Effector memory CD8-positive, alpha-beta T cell (primary cell): ENCODE data around the gene CKB.
A peak's percentile ranks its signal among the peaks of the same experiment; 100 is the strongest.

Source experiments
- ATAC-seq: fragments of 150-1000 bp; cut with Tn5 transposase; replicated peaks from 2 replicates; pipeline ENCODE4 v1.10.0; 2021; ENCODE audit warnings: mild to moderate bottlenecking, moderate library complexity
- DNase-seq, 3 experiments: peaks; one replicate each; pipeline ENCODE4 v3.0.0; 2021
- H3K27ac Mint-ChIP-seq, 2 donors: one replicate each; pipeline ENCODE4 v1.8.0; 2022; ENCODE audit warnings: mild to moderate bottlenecking in 2 of 2, mixed read lengths in 2 of 2, moderate library complexity in 2 of 2
- H3K27me3 Mint-ChIP-seq, 2 donors: one replicate each; pipeline ENCODE4 v1.8.0; 2022; ENCODE audit warnings: mixed read lengths in 2 of 2
- H3K36me3 Mint-ChIP-seq: one replicate; pipeline ENCODE4 v1.8.0; 2022; ENCODE audit warnings: mild to moderate bottlenecking, moderate library complexity, mixed read lengths; ENCODE audit not compliant: insufficient read depth
- H3K4me1 Mint-ChIP-seq, 2 donors: one replicate each; pipeline ENCODE4 v1.8.0; 2022; ENCODE audit warnings: low read depth in 2 of 2, mixed read lengths in 2 of 2
- H3K4me3 Mint-ChIP-seq, 2 donors: one replicate each; pipeline ENCODE4 v1.8.0; 2022; ENCODE audit warnings: mild to moderate bottlenecking in 2 of 2, mixed read lengths in 2 of 2, moderate library complexity in 2 of 2
- H3K9me3 Mint-ChIP-seq, 2 donors: one replicate each; pipeline ENCODE4 v1.8.0; 2022; ENCODE audit warnings: mixed read lengths in 2 of 2
- total RNA-seq, 9 experiments: gene quantifications; one replicate each; lab custom pipeline; 2026; lab: John Stamatoyannopoulos, UW

CKB gene
- 0.51 to 22.0 (median 3.1) reads per million in 9 experiments for total RNA-seq

DNA sequence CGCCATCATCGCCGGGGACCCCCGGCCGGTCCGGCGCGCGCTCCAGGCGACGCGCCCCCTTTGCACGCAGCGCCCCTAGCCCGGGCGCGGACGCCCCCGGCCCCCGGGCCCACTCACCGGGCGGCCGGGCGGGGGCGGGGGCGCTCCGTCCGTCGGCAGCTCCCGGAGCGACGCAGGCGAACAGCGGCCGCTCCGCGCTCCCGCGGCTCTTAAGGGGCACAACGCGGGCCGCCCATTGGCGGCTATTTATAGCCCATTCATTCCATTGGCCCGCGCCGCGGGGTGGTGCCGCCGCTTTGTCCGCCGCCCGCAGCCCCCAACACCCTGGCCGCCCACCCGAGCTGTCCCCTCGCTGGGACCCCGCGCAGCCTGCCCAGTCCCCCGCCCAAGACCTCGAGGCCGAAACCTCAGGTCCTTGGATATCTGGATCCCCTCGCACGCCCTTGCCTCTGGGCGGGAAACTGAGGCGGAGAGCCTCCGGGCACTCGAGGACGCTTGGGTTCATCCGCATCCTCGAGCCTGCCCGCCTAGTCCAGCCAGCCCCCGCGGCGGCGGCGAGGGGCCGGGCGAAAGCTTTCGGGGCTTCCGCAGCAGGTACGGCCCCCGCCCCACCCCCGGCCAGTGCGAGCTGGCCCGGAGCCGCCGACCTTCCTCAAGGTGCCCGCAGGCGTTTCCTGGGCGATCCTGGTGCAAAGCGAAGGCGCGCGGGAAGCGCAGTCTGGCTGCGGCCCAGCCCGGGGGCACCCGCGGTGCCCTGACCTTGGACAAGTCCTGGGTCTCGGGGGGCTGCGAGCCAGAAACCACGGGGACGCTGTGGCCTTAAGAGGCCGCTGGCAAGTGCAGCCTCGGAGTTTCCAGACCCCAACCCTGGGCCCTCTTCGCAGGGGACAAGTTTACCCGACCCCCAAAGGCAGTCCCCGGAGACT lies at the start of gene CKB:
TSS of gene CKB (minus strand) at position 182 of the 926 bp plus-strand sequence. CDS start 337 bp downstream, outside the sequence.
- H3K27ac Mint-ChIP-seq, result no peak within 1 kb of the TSS
- H3K4me3 Mint-ChIP-seq, result peak within 1 kb of the TSS; percentile 44 to 65
- no peak for DNase-seq
- H3K4me1 Mint-ChIP-seq, result peaks cover 0 to 21% of the 10 kb centered on the region in 2 donors
- no peak for ATAC-seq
- no peaks in the 10 kb centered on the region for H3K36me3 Mint-ChIP-seq
- H3K9me3 Mint-ChIP-seq, result no peaks in the 10 kb centered on the region
- H3K27me3 Mint-ChIP-seq, result no peaks in the 10 kb centered on the region

DNA sequence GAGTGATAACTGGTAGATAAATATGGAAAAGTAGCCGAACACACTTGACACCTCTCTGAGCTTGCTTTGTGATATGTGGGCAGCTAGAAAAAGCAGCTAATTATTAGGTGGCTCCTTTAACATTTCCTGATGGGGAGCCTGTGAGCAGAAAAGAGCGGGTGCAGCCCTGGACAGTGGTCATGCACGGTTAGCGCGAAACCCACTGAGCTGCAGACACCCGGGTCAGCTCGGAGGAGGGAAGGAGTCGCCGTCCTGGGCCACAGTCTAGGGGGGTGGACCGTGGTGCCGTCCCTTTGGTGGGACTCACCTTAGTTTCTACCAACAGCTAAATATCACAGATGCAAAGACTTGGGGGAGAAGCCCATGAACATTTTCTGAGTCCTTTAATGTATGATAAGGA lies 46.8 kb upstream of the CKB start:
- H3K9me3 Mint-ChIP-seq, result no peaks in the 10 kb centered on the region

DNA sequence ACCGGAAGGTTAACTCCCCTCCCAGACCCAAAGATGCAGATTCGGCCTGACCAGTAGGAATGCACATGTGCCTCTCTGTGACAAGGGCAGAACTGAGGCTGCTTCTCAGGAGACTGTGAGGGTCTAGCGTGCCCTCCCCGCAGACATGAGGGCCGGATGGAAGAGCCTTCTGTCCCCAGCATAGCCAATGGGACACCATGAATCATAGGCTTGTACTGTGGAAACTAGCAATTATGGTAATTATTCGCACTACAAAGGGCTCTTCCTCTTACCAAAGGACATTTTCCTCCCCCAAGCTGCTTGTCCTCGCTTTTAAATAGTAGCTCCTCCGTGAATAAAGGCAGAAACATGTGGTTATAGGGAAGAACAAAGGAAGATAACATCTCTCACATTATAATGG lies 46.3 kb upstream of the CKB start:
- no peak overlapping the region for H3K27ac Mint-ChIP-seq
- no peak for ATAC-seq
- peaks cover 27% of the 10 kb centered on the region for H3K36me3 Mint-ChIP-seq
- DNase-seq, result no peak
- H3K4me3 Mint-ChIP-seq, result no peak overlapping the region
- H3K27me3 Mint-ChIP-seq, result no peaks in the 10 kb centered on the region
- peaks cover 5 to 8% of the 10 kb centered on the region in 2 donors for H3K4me1 Mint-ChIP-seq
- no peaks in the 10 kb centered on the region for H3K9me3 Mint-ChIP-seq

More for the DNA sequence above, 46.8 kb upstream of the CKB start:
- peaks cover 5 to 8% of the 10 kb centered on the region in 2 donors for H3K4me1 Mint-ChIP-seq
- H3K4me3 Mint-ChIP-seq, result no peak overlapping the region
- H3K27ac Mint-ChIP-seq, result no peak overlapping the region
- peaks cover 31% of the 10 kb centered on the region for H3K36me3 Mint-ChIP-seq
- DNase-seq, result no peak
- H3K27me3 Mint-ChIP-seq, result no peaks in the 10 kb centered on the region
- no peak for ATAC-seq

DNA sequence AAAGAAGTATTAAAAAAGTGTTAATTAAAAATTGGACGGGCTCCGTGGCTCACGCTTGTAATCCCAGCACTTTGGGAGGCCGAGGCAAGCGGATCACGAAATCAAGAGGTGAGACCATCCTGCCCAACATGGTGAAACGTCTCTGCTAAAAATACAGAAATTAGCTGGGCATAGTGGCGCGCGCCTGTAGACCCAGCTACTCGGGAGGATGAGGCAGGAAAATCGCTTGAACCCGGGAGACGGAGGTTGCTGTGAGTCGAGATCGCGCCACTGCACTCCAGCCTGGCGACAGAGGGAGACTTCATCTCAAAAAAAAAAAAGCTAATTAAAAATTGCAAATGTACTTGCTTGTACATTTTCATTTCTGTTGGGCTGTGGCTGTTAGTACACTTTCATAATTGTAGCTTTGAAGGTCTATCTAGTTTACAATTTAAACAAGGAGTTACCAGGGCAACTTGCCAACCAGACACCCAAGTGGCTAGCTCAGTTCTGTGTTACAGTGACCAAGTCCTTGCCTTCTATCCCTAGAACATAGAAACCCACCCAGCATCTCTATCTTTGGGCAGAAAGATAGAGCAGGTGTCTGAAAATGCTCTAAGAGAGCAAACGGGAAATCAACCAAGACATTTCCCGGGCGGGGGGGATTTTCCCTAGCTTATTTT lies 41.3 kb upstream of the CKB start:
- Mint-ChIP-seq H3K27me3 (no peaks in the 10 kb centered on the region), H3K4me3 (peak overlapping the region; percentile 95 to 98), H3K9me3 (no peaks in the 10 kb centered on the region), H3K36me3 (peaks cover 35% of the 10 kb centered on the region), H3K4me1 (peaks cover 36 to 37% of the 10 kb centered on the region in 2 donors), H3K27ac (peak overlapping the region in 1 of 2 donors; percentile 94)
- no peak for DNase-seq
- ATAC-seq, result no peak

DNA sequence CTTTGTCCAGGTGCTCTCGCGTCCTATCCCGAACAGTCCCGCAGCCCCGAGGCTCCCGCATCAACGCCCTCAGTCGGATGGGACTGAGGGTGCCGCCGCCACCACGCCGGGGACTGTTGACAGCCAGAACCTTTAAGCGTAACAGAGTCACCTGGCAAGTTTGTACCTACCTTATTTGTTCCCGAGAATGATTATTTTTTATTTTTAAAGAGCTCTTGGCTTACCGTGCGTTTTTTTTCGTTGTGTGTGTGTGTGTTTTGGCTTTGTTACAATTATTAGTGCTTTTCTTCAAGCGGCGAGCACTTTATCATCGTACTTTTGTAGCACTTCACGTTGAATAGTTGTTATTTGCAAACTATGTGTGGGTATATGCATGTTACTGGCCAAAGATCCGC lies 40.6 kb upstream of the CKB start:
- peak; percentile 12 for ATAC-seq
- H3K4me1 Mint-ChIP-seq, result peaks cover 37 to 39% of the 10 kb centered on the region in 2 donors
- peak overlapping the region; percentile 94 for H3K27ac Mint-ChIP-seq
- peak overlapping the region; percentile 95 to 98 for H3K4me3 Mint-ChIP-seq
- H3K27me3 Mint-ChIP-seq, result no peaks in the 10 kb centered on the region
- peaks cover 43% of the 10 kb centered on the region for H3K36me3 Mint-ChIP-seq
- no peaks in the 10 kb centered on the region for H3K9me3 Mint-ChIP-seq
- DNase-seq, result no peak

DNA sequence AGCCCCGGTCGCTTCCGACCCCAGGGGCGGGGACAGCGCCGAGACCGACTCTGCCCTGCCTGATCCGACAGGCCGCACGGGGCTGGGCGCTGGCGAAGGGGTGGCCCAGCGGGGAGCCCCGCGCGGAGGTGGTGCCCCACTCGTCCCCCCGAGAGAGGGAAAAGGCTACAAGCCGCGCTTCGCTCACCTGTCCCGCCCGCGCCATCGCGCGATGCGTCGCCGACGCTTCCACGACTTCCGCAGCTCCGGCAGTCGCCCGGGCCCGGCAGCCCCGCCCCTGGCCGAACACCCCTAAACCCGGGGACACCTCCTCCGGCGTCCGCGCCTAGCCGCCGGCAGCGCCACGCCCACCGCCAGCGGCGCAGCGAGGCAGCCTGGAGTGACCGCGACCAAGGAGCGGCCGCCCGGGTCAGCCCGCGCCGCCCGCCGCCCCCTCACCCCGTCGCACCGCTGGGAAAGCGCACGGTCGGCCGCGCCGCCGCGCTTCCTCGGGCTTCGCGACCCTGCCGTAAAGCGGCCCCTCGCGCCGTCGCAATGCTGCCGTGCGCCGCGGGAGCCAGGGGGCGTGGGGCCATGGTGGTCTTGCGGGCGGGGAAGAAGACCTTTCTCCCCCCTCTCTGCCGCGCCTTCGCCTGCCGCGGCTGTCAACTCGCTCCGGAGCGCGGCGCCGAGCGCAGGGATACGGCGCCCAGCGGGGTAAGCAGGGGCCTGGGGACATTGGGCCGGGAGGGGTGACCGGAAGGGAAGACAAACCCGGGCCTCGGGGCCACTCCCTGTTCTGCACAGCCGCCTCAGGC lies 40.0 kb upstream of the CKB start, which contains the start of the genes BAG5 and COA8:
TSS of gene BAG5 (minus strand) at position 229 of the 797 bp plus-strand sequence. CDS start 1,493 bp downstream, outside the sequence.
TSS of gene COA8 (plus strand) at position 532 of the 797 bp plus-strand sequence. CDS start at position 574, 42 bp downstream.
- Mint-ChIP-seq H3K27me3 (no peaks in the 10 kb centered on the region), H3K27ac (peak within 1 kb of the TSS; percentile 94), H3K4me1 (peaks cover 37 to 38% of the 10 kb centered on the region in 2 donors), H3K9me3 (no peaks in the 10 kb centered on the region), H3K36me3 (peaks cover 48% of the 10 kb centered on the region), H3K4me3 (peak within 1 kb of the TSS; percentile 95 to 98)
- ATAC-seq, result peak; percentile 84
- DNase-seq, result peak; percentile 79 to 86 (median 83)

DNA sequence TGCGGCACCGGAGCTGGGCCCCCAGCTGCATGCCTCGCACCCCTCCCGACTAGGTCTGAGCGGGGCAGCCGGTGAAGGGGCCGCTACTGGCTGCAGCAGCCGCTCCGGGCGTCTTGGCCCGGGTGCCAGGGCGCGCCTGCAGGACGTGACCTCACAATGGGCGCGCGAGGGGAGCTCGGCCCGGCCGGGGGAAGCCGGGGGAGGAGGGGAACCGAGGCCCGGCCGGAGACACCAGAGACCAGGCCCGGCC lies 39.5 kb upstream of the CKB start:
- ATAC-seq (no peak), DNase-seq (no peak)
- Mint-ChIP-seq H3K4me3 (peak overlapping the region; percentile 95 to 98), H3K27ac (peak overlapping the region; percentile 94), H3K27me3 (no peaks in the 10 kb centered on the region), H3K36me3 (peaks cover 51% of the 10 kb centered on the region), H3K9me3 (no peaks in the 10 kb centered on the region), H3K4me1 (peaks cover 38 to 42% of the 10 kb centered on the region in 2 donors)

DNA sequence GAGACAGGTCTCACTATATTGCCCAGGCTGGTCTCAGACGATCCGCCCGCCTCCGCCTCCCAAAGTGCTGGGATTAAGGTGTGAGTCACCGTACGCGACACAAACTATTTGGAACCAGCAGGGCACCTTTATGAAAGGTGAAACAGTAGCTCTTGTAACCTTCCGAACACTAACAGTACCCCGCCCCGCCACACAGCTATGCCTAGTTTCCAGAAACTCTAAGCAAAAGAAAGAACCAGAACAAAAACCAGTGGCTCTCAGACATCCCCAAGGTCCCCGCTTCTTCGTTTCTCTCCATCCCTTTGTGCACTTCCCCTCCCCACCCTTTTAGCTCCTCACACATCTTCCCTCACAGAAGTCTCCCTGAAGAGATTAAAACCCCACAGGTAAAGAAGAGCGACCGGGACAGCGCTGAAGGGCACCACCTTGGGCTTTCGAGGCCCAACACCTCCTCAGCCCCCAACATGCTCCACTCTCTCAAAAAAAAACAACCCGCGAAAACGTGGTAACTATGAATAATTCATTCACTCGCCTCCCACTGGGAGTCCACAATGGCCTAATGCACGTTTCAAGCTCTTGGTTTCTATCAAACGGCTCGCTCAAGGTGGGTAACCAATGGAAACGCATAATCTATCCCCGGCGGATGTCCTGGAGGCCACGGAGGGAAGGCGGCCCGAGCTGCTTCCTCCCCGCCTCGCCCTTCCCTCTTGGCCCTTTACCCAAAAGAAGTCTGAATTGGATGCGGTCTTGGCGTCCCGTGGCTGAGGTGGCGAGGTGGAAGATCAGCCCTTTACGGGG lies 39.0 kb upstream of the CKB start:
- Mint-ChIP-seq H3K27me3 (no peaks in the 10 kb centered on the region), H3K9me3 (no peaks in the 10 kb centered on the region), H3K27ac (peak overlapping the region; percentile 94), H3K4me1 (peaks cover 38 to 44% of the 10 kb centered on the region in 2 donors), H3K36me3 (peaks cover 55% of the 10 kb centered on the region), H3K4me3 (peak overlapping the region; percentile 95 to 98)
- ATAC-seq (peak; percentile 34), DNase-seq (peak in 2 of 3 experiments; percentile 24 to 33)

DNA sequence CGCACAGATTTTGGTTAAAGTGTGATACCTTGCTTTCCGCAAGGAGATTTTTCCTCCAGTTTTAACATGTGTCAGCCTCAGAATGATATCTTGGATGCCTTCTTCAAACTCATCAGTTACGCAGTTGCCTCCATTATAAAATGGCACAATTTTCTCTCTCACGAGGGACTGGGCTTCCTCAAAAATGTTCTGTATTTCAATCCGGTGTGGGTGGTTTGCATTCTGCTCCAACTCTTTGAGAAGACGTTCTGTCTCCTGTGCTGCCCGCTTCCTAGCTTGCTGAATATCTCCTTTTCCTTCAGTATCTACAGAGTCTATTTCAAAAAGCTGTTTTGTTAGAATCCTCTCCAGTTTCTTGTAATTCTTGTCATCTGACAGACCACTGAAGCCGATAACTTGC lies 38.1 kb upstream of the CKB start:
- no peaks in the 10 kb centered on the region for H3K27me3 Mint-ChIP-seq
- DNase-seq (no peak), ATAC-seq (no peak)
- peak overlapping the region; percentile 94 for H3K27ac Mint-ChIP-seq
- peaks cover 40 to 44% of the 10 kb centered on the region in 2 donors for H3K4me1 Mint-ChIP-seq
- H3K36me3 Mint-ChIP-seq, result peaks cover 60% of the 10 kb centered on the region
- H3K9me3 Mint-ChIP-seq, result no peaks in the 10 kb centered on the region
- peak overlapping the region; percentile 95 to 98 for H3K4me3 Mint-ChIP-seq

DNA sequence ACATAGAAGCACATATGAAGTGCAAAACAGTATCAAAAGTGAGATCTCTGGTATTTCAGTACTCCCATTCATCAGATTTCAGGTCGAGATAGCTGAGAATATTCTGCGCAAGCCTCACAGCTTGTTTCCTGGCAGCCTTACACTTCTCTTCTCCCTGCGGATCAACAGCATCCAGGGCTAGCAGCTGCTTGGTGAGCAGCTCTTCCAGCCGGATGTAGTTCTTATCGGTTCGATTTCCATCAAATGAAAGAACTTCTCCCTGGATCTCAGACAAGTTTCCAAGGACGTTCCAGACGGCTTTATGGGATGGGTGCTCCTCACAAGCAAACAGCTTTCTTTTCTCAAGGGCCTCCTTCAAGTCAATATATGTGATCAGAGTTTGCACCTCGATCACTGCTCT lies 37.1 kb upstream of the CKB start:
- Mint-ChIP-seq H3K27ac (peak overlapping the region; percentile 41 to 58), H3K4me1 (peaks cover 46 to 53% of the 10 kb centered on the region in 2 donors)

DNA sequence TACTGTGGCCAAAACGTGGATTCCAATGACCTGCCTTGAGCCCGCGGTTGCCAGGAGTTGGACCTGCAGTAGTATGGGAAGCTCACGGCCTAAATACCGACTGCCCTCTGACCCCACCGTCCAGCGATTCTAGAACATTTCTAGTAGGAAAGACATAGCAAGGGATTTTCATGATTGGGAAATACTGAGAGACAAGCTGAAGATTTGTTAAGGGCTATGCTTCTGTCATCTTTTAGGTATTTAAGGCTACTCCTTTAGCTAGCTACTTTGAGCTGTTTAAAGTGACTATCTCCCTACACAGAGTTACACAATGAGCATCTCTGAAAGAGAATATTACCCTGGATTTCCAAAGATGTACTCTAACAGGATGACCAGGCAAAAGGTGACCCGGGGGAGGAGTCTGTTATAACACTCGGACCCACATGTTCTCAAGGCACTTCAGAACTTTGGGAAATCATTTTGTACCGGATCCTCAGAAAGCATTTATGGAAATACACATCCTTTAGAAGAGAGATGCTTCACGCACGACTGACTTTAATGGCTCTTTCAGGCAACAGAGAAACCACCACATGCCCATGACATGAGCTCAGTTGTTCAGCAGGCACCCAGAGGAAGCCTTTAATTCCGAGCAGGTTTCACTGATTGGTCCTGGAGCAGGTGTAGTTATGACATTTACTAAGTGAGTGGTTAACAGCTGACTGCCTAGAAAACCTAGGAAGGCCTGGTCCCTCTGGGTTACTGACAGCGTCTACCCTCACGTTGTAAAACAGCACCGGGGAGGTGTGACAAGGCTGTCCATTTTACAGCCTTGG lies 35.6 kb upstream of the CKB start:
- DNase-seq (no peak), ATAC-seq (no peak)
- Mint-ChIP-seq H3K4me1 (peaks cover 44 to 51% of the 10 kb centered on the region in 2 donors), H3K36me3 (peaks cover 63% of the 10 kb centered on the region), H3K27me3 (no peaks in the 10 kb centered on the region), H3K9me3 (no peaks in the 10 kb centered on the region), H3K27ac (no peak overlapping the region), H3K4me3 (no peak overlapping the region)

More for the DNA sequence above, 37.1 kb upstream of the CKB start:
- no peak for DNase-seq
- no peaks in the 10 kb centered on the region for H3K9me3 Mint-ChIP-seq
- no peak for ATAC-seq
- H3K27me3 Mint-ChIP-seq, result no peaks in the 10 kb centered on the region
- peak overlapping the region; percentile 4 to 95 for H3K4me3 Mint-ChIP-seq
- H3K36me3 Mint-ChIP-seq, result peaks cover 62% of the 10 kb centered on the region
